GM12878 (cell line): Measurements from ENCODE around the gene PTK6. TPM values are rescaled to one million over a fixed set of nuclear protein-coding genes. Genes with fewer than 3 reads are reported as not detected.

ENCODE experiments used
- ATAC-seq: fragments of 200-7000 bp; cut with Tn5 transposase; 3 replicates; pipeline ENCODE4 v1.9.1; 2020; ENCODE audit warnings: mild to moderate bottlenecking, moderate library complexity
- BruUV-seq: library from RNA; stranded (reverse); fragments of 400-500 nt; replicated peaks from 2 replicates; lab custom pipeline; 2021; lab: Mats Ljungman, UMichigan
- CTCF ChIA-PET: fragments of 300-600 bp; sonication (Branson Sonifier 250); formaldehyde crosslinking; extraction: SDS; loops from one replicate; lab custom pipeline; 2021; ENCODE audit warnings: inconsistent platforms; lab: Yijun Ruan, JAX
- POLR2A ChIA-PET: fragments of 350-600 bp; formaldehyde crosslinking; extraction: SDS; loops from one replicate; lab custom pipeline; 2021; ENCODE audit warnings: inconsistent platforms; lab: Charles Lee
- RAD21 ChIA-PET: fragments of 300-600 bp; sonication (Branson Sonifier 250); formaldehyde crosslinking; loops from one replicate; lab custom pipeline; 2023; ENCODE audit warnings: antibody characterized with exemption; ENCODE audit not compliant: unreplicated experiment; lab: Charles Lee
- SMC1A ChIA-PET: fragments of 300-600 bp; sonication (Branson Sonifier 250); formaldehyde crosslinking; loops from one replicate; lab custom pipeline; 2023; ENCODE audit not compliant: unreplicated experiment, uncharacterized antibody; lab: Charles Lee
- DNase-seq: peaks from one replicate; pipeline ENCODE4 v3.0.0-alpha.2; 2011; ENCODE audit warnings: low read depth, low spot score
- FAIRE-seq: peaks from 3 replicates; lab custom pipeline; 2011; peaks lifted over from hg19 to GRCh38; lab: Jason Lieb, UNC
- H2AFZ ChIP-seq: 2 replicates; pipeline ENCODE4 v1.6.0; 2011; ENCODE audit warnings: low read depth, low read length, control low read depth; ENCODE audit not compliant: control insufficient read depth
- H3K27ac ChIP-seq: 2 replicates; pipeline ENCODE4 v1.5.1; 2011; ENCODE audit warnings: control low read depth; ENCODE audit not compliant: control insufficient read depth, insufficient read depth
- H3K27me3 ChIP-seq, 2 experiments: replicated peaks in 1 of 2; 2 replicates each; pipeline versions ENCODE4 v1.6.0 to v1.6.1; 2011; ENCODE audit warnings: low read length in 1 of 2; ENCODE audit not compliant: control insufficient read depth in 2 of 2, insufficient read depth in 2 of 2
- H3K36me3 ChIP-seq, 2 experiments: 2 replicates each; pipeline ENCODE4 v1.5.1; 2011; ENCODE audit warnings: low read length in 1 of 2; ENCODE audit not compliant: control insufficient read depth in 2 of 2, insufficient read depth in 2 of 2
- H3K4me1 ChIP-seq: 2 replicates; pipeline ENCODE4 v1.6.1; 2011; ENCODE audit warnings: mild to moderate bottlenecking, low read length, moderate library complexity, mixed read lengths; ENCODE audit not compliant: control insufficient read depth, insufficient read depth
- H3K4me2 ChIP-seq: 2 replicates; pipeline ENCODE4 v1.6.0; 2011; ENCODE audit warnings: control low read depth; ENCODE audit not compliant: control insufficient read depth, insufficient read depth
- H3K4me3 ChIP-seq: fragments of 200-600 bp; sonication (generic); 2 replicates; pipeline ENCODE4 v1.5.1; 2016
- H3K79me2 ChIP-seq: 2 replicates; pipeline ENCODE4 v1.6.0; 2011; ENCODE audit warnings: low read length; ENCODE audit not compliant: control insufficient read depth, insufficient read depth
- H3K9ac ChIP-seq: 2 replicates; pipeline ENCODE4 v1.8.0; 2011; ENCODE audit warnings: low read length, control low read depth, mixed read lengths; ENCODE audit not compliant: control insufficient read depth, insufficient read depth
- H3K9me3 ChIP-seq: replicated peaks from 3 replicates; pipeline ENCODE4 v1.5.1; 2011; ENCODE audit warnings: mild to moderate bottlenecking, low read length; ENCODE audit not compliant: control insufficient read depth, insufficient read depth
- H4K20me1 ChIP-seq: 2 replicates; pipeline ENCODE4 v1.6.0; 2011; ENCODE audit not compliant: control insufficient read depth, insufficient read depth
- HSF1 ChIP-seq: fragments of 150-350 bp; IDR thresholded peaks from 2 replicates; pipeline ENCODE4 v1.6.1; 2014; ENCODE audit warnings: mild to moderate bottlenecking, low read depth, low read length
- RUNX3 ChIP-seq: IDR thresholded peaks from 2 replicates; pipeline ENCODE4 v1.6.1; 2012; ENCODE audit warnings: low read length, inconsistent platforms
- YBX1 ChIP-seq: fragments of 450-650 bp; IDR thresholded peaks from 2 replicates; pipeline ENCODE4 v1.6.1; 2016; ENCODE audit warnings: antibody characterized with exemption
- WGBS: methylation state at CpG from one replicate; pipeline ENCODE4 v1.1.6; 2016; ENCODE audit warnings: low lambda C conversion rate; ENCODE audit not compliant: insufficient replicate concordance, insufficient coverage; ENCODE audit errors: missing lambda C conversion rate; 5-methylcytosine and 5-hydroxymethylcytosine counted together
- in situ Hi-C: fragments of 300-500 bp; cut with MboI; formaldehyde crosslinking; loops from 9 replicates; pipeline ENCODE4 v1.14.3; 2018; ENCODE audit warnings: mixed read lengths
- intact Hi-C: fragments of 100-400 bp; cut with micrococcal nuclease; formaldehyde crosslinking; loops from one replicate; pipeline ENCODE4 v1.14.2; 2022; ENCODE audit not compliant: unreplicated experiment
- polyA plus RNA-seq, 11 experiments: library from polyadenylated mRNA; depleted of rRNA in 4 of 11; unstranded in 6 of 11; stranded (reverse) in 5 of 11; fragments of >200 nt; fragmentation: Nextera tagmentation in 4 of 11; fragmentation: Illumina TruSeq in 1 of 11; extraction: Ambion mirVana in 4 of 11; extraction: Trizol in 1 of 11; gene quantifications; 1 replicate in 1 of 11; 2 replicates in 10 of 11; pipeline versions ENCODE4 v1.2.1 to v1.2.3, GENCODE V29; 2011 to 2016; ENCODE audit warnings: inconsistent platforms in 2 of 11, missing spikeins in 2 of 11, low read depth in 1 of 11
- total RNA-seq, 4 experiments: library from RNA; depleted of rRNA in 3 of 4; stranded (reverse); fragments of >200 nt in 3 of 4; fragmentation: Illumina TruSeq in 1 of 4; extraction: Trizol in 1 of 4; gene quantifications; 2 replicates each; pipeline versions ENCODE4 v1.2.1 to v1.2.3, GENCODE V29; 2013 to 2021

Gene PTK6
- total and polyA plus RNA-seq, 10 of the 15 experiments (the other 5 are each of a cell fraction or from before 2014, with no cell fraction given) = 0.02 to 0.21 (median 0.09) TPM; not detected in 3

DNA sequence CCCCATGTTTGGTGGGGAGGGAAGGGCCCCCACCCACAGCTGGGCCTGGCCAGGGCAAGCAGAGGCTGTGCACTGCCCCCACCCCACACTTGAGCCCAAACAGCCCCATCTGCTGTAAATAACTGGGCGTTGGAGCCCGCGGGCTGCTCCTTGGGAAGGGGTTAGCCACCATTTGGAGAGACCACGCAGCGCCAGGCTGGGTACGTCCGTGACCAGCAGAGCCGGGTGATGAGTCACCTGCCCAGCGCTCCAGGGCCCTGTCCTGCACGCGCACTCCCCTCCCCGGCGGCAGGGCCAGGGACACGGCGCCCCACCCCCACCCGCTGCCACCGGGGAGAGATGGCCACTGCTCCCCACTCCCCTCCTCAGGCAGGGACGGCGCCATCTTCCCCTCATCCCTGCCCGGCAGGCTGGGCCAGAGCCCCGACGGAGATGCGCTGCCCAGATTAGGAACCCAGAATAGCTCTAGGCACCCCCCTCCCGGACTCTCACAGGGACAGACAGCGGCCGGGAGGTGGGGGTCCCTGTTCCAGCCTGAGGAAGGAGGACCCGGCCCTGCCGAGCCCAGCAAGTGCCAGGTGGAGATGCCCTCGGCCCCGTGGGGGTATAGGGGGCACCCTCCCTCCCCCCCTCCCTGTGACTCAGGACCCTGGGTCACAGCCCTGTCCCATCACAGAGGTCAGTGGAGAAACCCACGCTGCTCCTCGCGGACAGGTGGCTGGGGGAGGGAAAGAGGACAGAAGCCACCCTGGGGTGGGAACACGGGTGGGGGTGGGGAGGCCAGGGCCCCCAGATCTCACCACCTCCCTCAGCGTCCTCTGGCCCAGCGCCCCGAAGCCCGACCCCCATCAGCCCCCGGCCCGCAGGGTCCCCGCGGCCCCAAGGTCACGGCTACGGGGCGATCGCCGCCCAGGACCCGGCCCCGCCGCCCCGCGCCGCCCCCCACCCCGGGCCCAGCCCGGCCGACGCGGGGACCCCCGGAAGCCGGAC is 38.9 kb downstream of the PTK6 start:
- no peak for FAIRE-seq
- H3K27ac ChIP-seq = no peak overlapping the region
- ATAC-seq = no peak
- H3K4me2 ChIP-seq = no peak overlapping the region
- H3K4me1 ChIP-seq = no peaks in the 10 kb centered on the region
- no peak overlapping the region for H2AFZ ChIP-seq
- H3K27me3 ChIP-seq = peaks cover 1 to 4% of the 10 kb centered on the region in 2 experiments; a peak in 3 of 4 replicates
- no peak for DNase-seq
- H4K20me1 ChIP-seq = no peaks in the 10 kb centered on the region
- CTCF ChIA-PET = interaction anchor here (2.6 kb wide), 1 partner anchor 40 kb away, joined by 19 read pairs; the partner anchor contains the start of gene PTK6
- H3K36me3 ChIP-seq = no peaks in the 10 kb centered on the region
- intact Hi-C loops = no loop called here
- RAD21 ChIA-PET = no interaction called here
- SMC1A ChIA-PET = interaction anchor here (2.3 kb wide), 1 partner anchor 39 kb away, joined by 12 read pairs; the partner anchor contains the start of gene PTK6
- WGBS = 12% methylated on average over 31 of the region's 60 CpGs
- H3K4me3 ChIP-seq = no peak overlapping the region
- no TSS peak for BruUV-seq
- no peaks in the 10 kb centered on the region for H3K9me3 ChIP-seq
- POLR2A ChIA-PET = no interaction called here
- H3K9ac ChIP-seq = no peak overlapping the region
- TF ChIP-seq RUNX3 = no peak
- no peaks in the 10 kb centered on the region for H3K79me2 ChIP-seq
- in situ Hi-C loops = no loop called here

DNA sequence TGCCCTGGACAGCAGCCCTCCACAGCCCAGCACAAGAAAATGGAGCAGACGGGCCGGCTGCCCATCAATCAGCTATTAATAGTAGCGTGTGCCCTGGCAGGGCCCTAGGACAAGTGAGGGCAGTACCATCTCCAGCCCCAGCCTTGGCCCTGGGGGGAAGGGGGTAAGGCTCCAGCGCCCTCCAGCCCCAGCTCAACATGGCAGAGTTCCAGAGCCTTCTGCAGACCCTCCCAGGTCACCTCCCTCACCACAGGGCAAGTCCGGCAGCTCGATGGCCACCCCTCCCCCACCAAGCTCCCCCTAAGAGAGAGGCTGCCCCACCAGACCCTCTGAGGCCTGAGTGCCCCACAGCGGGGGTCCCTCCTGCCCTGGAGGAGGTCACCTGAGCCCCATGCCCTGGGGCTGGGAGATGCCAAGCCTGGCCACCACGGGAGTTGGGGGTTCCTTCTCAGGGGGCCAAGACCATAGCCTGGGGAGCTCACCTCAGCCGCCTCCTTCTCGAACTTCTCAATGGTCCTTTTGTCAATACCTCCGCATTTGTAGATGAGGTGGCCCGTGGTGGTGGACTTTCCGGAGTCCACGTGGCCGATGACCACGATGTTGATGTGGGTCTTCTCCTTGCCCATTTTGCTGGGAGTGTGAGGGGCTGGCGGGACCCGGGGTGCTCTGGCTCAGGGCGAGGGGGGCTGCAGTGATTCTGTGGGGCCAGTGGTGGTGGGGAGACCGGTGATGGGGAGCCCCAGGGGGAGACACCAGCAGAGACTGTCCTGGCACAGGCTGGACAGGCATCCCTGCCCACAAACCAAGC is 39.8 kb downstream of the PTK6 start:
- Histone ChIP-seq H3K79me2 (no peaks in the 10 kb centered on the region), H3K9me3 (no peaks in the 10 kb centered on the region), H3K4me3 (no peak overlapping the region), H3K9ac (no peak overlapping the region), H2AFZ (no peak overlapping the region), H3K36me3 (no peaks in the 10 kb centered on the region), H3K27ac (no peak overlapping the region), H3K4me2 (no peak overlapping the region), H3K4me1 (no peaks in the 10 kb centered on the region), H4K20me1 (no peaks in the 10 kb centered on the region), H3K27me3 (peaks cover 1 to 4% of the 10 kb centered on the region in 2 experiments; a peak in 3 of 4 replicates)
- CTCF ChIA-PET = interaction anchor here (0.9 to 2.6 kb wide), 10 partner anchors 13 to 81 kb away, joined by 3 to 19 read pairs (median 3); partner anchors contain the start of gene PTK6
- intact Hi-C loops = no loop called here
- ATAC-seq = no peak
- RAD21 ChIA-PET = interaction anchor here (0.9 to 1.7 kb wide), 2 partner anchors 41 to 144 kb away, joined by 3 to 12 read pairs; partner anchors contain the start of gene PTK6
- FAIRE-seq = no peak
- SMC1A ChIA-PET = interaction anchor here (1.2 to 2.3 kb wide), 3 partner anchors 31 to 76 kb away, joined by 4 to 12 read pairs (median 5); partner anchors contain the start of genes HELZ2 and PTK6
- no peak for TF ChIP-seq YBX1
- TF ChIP-seq HSF1 = no peak
- WGBS = 32% methylated on average over 20 of the region's 20 CpGs
- POLR2A ChIA-PET = no interaction called here
- in situ Hi-C loops = no loop called here
- BruUV-seq = no TSS peak
- no peak for DNase-seq
